Epithelial cell of prostate (primary cell): ENCODE results near the gene GNAS-AS1.

Experiments
- DNase-seq: peaks from one replicate; pipeline ENCODE4 v3.0.0-alpha.2; 2011; ENCODE audit warnings: low read depth, low spot score
- H3K27ac ChIP-seq: fragments of 450-650 bp; 2 replicates; pipeline ENCODE4 v1.5.1; 2017; ENCODE audit warnings: mild to moderate bottlenecking

The GNAS-AS1 gene

DNA sequence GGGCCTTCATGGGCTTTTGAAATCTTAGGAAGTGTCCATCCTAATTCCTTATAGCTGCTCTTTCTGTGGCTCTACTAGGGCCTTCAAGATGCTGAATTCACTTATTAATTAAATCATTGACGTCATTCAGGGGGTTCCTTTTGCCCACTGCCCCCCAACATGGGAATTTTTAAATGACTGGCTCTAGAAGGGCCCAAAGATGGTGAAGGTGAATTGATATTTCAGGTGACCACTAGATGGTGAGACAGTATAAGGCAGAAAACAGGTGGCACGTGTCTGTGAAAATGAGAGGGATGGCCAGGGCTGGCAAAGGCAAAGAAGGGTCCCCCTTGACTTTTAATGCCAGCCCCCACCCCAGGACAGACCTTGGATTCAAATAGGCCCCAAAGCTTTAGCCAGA, 13.6 kb upstream of the GNAS-AS1 start:
- no peak overlapping the region for H3K27ac ChIP-seq
- DNase-seq, result no peak

DNA sequence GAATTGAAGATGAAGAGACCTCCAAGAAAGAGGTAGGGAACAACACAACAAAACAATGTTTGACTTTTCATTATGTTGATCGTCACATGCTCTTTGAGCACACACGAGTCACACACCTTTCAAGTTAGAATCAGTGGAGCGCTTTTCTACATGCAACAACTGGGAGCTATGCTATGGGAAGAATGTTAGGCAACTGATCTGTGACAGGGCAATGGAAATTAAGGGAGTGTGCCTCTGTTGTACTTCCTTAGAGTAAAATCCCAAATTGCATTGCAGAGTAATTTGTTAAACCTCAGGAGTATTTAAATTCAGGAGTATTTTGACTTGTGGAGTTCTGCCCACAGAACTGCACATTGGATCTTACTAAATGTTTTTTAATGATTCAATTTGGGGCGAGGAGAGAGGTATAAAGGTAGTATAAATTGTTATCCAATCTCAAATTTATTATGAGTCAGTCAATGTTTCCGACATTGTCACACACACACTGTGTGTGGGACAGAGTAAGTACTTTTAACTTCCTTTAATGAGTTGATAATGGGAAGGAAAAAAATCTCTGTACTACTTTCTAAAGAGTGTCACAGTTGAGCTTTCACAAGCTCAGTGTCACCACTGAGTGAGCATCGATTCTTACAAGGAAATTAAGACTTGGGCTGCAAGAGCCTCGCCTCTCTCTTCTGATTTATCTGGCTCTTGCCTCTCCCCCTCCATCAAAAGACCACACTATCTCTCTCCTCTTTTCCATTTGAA, 12.5 kb upstream of the GNAS-AS1 start:
- no peak for DNase-seq
- H3K27ac ChIP-seq, result no peak overlapping the region

DNA sequence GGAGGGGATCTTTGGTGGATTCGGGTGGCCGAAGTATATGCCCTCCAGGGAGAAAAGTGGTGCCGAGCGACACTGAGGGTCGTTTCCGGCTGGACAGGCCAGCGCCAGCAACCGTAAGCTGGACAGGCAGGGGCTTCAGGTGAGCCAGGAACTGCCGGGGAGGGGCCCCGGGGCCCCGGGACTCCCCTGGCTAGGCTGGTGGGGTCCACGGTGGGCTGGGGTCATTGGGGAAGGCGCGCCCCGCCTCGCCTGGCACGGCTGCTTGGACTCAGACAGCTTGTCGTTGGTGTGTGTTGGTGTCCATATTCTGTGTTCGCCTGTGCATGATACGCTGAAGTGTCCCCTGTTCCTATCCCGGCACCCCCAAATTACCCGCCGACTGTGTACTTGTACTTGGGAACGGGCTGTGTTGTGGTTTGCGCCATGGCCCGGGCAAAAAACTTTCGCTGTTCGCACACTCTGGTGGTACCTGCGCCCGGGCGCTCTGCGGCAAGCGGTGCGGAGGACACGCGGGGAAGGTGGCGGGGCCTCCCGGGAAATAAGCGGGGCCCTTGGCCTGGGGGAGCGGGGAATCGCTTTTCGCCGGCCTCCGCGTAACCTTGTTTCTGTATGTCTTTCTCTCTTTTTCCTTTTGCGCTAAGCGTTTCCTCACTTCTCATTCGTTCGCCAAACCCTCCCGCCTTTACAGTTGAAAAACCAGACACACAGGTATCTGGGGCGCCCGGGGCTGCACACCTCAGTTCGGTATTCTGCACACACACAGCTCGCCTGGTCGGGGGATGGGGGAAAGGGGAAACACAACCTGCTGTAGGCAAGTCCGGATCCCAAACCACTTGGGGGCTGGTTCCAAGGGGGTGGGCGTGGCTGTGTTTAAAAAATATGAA, 5.0 kb upstream of the GNAS-AS1 start:
- no peak overlapping the region for H3K27ac ChIP-seq
- DNase-seq, result no peak

DNA sequence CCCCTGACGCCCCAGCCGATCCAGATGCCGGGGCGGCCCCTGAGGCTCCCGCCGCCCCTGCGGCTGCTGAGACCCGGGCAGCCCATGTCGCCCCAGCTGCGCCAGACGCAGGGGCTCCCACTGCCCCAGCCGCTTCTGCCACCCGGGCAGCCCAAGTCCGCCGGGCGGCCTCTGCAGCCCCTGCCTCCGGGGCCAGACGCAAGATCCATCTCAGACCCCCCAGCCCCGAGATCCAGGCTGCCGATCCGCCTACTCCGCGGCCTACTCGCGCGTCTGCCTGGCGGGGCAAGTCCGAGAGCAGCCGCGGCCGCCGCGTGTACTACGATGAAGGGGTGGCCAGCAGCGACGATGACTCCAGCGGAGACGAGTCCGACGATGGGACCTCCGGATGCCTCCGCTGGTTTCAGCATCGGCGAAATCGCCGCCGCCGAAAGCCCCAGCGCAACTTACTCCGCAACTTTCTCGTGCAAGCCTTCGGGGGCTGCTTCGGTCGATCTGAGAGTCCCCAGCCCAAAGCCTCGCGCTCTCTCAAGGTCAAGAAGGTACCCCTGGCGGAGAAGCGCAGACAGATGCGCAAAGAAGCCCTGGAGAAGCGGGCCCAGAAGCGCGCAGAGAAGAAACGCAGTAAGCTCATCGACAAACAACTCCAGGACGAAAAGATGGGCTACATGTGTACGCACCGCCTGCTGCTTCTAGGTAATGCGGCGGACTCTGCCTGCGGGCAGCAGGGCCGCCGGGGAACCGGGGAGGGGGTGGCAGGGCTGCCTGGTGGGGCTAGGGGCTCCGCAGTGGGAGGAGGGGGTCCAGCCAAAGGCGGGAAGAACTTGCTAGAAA, 4.2 kb upstream of the GNAS-AS1 start:
- no peak for DNase-seq
- H3K27ac ChIP-seq, result no peak overlapping the region

DNA sequence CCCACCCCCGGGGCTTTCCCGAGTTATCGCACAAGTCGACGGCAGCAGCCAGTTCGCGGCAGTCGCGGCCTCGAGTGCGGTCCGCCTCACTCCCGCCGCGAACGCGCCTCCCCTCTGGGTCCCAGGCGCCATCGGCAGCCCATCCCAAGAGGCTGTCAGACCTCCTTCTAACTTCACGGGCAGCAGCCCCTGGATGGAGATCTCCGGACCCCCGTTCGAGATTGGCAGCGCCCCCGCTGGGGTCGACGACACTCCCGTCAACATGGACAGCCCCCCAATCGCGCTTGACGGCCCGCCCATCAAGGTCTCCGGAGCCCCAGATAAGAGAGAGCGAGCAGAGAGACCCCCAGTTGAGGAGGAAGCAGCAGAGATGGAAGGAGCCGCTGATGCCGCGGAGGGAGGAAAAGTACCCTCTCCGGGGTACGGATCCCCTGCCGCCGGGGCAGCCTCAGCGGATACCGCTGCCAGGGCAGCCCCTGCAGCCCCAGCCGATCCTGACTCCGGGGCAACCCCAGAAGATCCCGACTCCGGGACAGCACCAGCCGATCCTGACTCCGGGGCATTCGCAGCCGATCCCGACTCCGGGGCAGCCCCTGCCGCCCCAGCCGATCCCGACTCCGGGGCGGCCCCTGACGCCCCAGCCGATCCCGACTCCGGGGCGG, 3.4 kb upstream of the GNAS-AS1 start:
- H3K27ac ChIP-seq, result no peak overlapping the region

DNA sequence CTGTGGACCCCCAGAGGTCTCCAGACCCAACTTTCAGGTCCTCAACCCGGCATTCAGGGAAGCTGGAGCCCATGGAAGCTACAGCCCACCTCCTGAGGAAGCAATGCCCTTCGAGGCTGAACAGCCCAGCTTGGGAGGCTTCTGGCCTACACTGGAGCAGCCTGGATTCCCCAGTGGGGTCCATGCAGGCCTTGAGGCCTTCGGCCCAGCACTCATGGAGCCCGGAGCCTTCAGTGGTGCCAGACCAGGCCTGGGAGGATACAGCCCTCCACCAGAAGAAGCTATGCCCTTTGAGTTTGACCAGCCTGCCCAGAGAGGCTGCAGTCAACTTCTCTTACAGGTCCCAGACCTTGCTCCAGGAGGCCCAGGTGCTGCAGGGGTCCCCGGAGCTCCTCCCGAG, 2.8 kb upstream of the GNAS-AS1 start:
- H3K27ac ChIP-seq, result no peak overlapping the region
- DNase-seq, result no peak

More for the DNA sequence above, 3.4 kb upstream of the GNAS-AS1 start:
- DNase-seq, result no peak

DNA sequence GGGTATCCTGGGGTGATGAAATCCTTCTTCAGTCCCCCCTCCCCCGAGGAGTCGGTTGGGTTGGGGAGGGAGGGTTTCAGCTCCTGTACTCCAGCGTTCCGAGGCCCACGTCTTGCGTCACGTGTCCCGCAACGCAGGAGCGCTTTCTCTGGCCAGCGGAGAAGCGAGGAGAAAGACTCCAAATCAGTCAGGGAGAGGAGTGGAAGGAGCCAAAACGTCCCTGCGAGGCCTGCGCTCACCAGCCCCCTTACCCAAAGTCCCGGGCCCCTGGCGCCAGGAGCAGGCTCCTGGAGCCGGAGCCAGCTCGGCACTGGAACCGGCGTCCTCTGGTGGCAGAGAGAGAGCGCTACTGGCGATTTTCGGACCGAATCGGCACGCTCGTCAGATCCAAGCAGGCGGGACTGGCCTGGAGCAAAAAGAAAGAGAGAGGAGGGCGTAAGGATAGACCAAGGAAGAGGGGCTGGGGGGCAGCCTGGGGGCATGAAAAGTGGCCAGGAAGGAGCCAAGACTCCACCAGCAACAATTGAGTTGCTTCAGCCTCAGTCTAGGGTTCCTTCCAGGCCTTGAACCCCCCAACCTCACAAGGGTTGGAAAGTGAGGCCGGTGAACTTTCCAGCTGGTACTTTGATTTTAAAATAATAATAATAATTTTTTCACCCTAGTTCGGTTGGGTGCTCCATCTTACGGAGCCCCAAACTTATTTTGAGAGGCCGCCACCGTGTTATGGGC, 2.0 kb upstream of the GNAS-AS1 start, which contains the start of gene GNAS:
TSS of gene GNAS (plus strand) at position 174 of the 729 bp plus-strand sequence.
- H3K27ac ChIP-seq, result no peak within 1 kb of the TSS
- DNase-seq, result no peak

DNA sequence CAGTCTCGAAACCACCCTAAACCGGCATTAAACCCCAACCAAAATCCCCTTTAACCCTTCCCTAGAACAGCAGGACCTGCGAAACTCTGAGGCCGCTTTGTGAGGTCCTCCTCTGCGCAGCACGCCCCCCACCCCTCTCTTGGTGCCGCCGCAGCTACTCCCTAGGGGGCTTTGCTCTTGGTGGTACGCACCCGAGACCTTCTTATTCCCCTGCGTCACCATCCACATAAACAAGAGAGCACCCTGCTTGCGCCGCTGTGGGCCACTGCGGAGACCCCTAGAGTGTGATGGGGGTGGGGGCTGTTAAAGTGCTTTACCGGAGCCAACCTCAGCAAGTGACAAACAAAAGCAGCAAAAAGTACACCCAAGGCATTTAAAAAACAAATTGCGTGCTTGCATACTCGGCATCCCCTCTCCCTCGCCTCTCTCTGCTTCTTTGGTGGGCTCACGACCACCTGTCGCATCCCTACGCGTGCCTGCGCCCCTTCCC, 1.3 kb upstream of the GNAS-AS1 start:
- DNase-seq, result no peak
- H3K27ac ChIP-seq, result no peak overlapping the region

DNA sequence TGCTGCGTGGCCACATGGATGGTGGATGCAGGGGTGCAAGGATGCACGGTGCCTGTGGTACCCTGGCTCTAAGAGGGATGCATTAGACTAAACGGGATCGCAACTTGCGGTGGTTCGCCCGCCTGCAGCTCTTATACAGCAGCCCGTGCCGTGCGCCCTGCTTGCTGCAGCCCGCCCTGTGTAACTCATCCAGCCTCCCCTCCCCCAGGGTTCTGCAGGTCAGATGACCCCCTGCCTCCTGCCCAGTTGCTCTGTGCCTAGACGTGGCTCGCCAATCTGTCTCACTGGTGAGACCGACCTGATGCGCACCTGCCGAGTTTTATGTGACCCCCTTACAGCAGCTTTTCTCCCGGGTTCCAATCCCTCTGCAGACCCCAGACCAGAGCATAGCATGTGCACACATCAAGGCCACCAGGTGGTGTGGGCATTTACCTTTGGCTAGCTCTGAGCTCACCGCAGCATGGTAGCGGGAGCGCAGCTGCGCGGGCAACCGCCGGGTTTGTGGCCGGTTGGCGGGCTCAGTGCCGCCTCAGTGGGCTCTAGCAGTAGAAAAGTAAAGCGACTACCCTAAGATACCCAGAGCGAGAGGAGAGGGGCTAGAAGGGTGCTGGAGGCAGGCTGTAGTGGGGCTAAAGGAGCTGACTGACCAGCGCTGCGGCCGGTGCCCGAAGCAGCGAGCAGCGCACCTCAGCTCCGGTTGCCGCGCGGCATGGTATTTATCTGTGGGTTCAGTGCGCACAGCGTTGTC, 693 bp upstream of the GNAS-AS1 start:
- no peak for DNase-seq
- no peak overlapping the region for H3K27ac ChIP-seq

DNA sequence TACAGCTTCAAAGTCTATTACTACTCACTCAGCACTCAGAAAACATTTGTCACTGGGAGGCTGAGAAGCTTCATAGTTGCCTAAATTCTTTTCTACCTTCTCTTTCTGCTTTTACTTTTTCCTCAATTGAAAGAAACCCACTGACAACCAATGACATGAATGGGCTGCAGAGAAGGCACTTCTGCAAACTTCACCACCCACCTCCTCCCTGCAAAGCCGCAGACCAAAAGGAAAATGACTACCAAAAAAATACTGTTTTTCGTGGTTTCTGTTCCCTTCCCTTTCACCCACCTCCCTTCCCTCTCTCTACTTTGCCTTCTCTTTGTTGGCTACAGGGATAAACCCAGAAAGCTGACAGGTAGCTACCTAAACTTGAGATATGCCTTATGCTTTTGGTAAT, 3.2 kb downstream of the GNAS-AS1 start:
- no peak overlapping the region for H3K27ac ChIP-seq
- no peak for DNase-seq

DNA sequence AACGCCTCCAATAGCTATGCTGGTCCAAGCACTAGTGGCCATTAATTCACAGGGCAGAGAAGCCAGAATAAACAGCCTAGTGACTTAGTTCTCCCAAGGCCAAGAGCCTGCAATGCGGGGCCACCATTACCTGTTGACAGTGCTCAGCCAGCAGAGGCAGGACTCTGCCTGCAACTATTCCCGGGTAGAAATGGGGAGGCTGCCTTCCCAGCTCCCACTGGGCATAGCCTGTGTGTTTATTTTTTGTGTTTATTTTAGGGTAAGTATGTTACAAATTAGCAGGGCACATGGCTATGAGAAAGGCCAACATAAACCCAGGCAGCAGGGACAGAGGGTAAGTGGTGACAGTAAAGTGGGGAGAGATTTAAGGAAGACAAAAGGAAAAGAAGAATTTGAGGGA, 5.0 kb downstream of the GNAS-AS1 start:
- DNase-seq, result no peak
- no peak overlapping the region for H3K27ac ChIP-seq

DNA sequence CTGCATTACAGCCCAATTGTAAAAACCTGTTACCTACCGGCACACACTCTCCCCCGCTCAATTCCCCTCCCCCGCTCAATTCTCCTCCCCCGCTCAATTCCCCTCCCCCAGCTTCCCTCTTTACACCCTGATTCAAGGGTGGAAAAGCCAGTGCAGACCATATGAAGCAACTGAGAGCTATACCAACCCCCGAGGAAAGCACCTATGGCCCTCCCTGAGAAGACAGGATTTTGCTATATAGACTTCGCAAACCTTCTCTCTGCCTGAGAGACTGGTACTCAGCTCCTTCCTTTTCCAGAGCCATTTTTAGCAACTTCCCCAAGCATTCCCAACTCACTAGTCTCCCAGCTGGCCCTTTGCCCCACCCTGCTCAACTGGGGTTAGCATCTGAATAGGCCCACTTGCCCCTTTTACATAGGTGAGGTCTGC, 7.6 kb downstream of the GNAS-AS1 start:
- H3K27ac ChIP-seq, result no peak overlapping the region
- DNase-seq, result no peak

DNA sequence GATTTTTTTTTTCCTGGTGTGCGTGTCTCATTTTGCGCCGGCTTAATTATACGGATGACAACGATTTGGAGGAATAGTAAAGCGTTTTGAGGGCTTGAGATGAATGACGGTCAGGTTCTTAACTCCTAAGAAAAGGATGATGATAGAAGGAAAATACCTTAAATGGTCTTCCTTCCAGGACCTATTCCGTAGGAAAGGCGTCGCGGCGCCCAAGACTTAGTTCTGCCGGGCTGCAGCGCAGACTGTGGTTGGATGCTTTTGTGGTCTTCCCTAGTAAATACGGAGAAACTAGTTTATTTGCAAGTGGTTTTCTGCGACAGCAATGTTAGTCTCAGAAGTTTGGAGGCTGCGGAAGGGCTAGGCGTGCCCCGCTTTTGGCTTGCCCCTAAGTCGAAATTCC, 8.4 kb downstream of the GNAS-AS1 start:
- no peak for DNase-seq
- no peak overlapping the region for H3K27ac ChIP-seq

DNA sequence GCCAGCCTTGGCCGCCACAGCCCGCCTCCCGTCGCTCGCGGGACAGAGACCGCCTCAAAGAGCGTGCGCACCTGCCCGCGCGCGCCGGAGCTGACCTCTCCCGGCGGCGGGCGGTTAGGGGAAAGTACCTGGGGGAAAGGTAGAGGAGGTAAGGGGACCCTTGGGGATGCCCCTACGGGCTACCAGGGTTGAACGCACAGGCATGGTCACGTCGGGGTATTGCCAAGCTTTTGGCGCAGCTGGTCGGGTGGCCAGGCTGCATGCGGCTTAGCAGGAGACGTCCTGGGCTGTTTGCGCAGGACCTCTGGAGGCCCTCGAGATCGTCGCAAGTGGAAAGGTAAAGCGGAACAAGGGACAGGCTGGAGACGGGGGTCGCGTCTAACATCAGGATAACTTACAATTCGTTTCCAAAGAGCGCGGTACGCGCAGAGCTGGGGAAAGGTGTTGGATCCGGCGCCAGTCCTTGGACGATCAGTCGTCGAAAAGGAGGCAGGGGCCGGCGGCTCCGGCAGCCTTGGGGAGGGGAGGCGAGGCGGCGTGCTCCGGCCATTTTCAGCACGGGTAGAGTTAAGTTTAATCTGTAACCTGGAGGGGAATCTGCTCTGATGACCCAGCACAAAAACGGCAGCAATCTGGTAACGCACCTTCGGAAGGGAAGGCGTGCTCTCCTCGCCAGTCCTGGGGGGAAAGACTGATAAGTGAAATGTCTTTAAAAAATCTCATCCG, 9.0 kb downstream of the GNAS-AS1 start:
- no peak overlapping the region for H3K27ac ChIP-seq
- no peak for DNase-seq

DNA sequence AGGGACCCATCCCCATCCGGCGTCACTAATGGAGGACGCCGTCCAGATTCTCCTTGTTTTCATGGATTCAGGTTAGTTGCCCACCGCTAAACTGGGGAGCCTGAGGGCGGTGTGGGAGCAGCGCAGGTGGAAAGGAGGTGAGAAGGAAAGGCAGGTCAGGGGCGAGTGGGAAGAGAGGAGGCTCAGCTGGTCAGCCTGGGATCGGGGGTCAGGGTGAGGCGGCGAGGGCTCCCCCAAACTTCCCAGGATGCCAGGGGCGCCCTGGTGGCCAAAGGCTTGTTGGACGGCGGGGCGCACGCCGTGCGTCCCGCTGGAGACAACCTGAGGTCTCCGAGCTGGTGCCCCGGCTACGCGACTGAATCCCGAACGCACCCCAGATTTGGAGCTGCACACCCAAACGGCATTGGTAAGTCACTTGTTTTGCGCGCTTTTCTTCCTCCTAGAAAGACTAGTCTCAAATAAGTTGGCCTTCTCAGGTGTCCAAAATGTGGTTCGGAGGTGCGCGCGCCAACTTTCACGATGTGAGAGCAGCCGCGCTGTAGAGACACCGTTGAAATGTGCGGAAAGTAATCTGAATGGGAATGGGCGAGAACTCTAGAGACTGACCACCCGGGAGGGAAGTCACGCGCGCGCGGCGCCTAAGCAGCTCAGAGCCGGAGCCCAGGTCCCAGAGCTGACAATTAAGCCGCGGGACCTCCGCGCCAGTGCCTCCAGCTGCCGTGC, 9.7 kb downstream of the GNAS-AS1 start:
- no peak overlapping the region for H3K27ac ChIP-seq
- no peak for DNase-seq

DNA sequence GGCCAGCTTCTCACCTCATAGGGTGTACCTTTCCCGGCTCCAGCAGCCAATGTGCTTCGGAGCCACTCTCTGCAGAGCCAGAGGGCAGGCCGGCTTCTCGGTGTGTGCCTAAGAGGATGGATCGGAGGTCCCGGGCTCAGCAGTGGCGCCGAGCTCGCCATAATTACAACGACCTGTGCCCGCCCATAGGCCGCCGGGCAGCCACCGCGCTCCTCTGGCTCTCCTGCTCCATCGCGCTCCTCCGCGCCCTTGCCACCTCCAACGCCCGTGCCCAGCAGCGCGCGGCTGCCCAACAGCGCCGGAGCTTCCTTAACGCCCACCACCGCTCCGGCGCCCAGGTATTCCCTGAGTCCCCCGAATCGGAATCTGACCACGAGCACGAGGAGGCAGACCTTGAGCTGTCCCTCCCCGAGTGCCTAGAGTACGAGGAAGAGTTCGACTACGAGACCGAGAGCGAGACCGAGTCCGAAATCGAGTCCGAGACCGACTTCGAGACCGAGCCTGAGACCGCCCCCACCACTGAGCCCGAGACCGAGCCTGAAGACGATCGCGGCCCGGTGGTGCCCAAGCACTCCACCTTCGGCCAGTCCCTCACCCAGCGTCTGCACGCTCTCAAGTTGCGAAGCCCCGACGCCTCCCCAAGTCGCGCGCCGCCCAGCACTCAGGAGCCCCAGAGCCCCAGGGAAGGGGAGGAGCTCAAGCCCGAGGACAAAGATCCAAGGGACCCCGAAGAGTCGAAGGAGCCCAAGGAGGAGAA, 10.5 kb downstream of the GNAS-AS1 start:
- no peak for DNase-seq
- H3K27ac ChIP-seq, result no peak overlapping the region

DNA sequence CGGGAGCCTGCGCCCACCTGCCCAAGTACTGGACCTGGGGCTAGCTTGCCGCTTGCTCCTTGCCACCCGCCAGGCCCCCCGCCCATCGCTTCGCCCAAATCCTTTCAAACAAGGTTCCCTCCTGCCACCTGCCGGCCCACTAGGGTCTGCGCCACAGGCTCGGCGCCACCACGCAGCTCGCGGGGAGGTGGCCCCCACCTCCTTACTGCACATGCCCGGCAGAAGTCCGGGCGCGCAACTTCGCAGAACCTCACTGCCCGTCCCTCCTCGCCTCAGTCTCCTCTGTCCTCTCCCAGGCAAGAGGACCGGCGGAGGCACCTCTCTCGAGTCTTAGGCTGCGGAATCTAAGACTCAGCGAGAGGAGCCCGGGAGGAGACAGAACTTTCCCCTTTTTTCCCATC, 11.2 kb downstream of the GNAS-AS1 start:
- no peak for DNase-seq
- no peak overlapping the region for H3K27ac ChIP-seq
